GM23338 (cell line): ENCODE data around the gene NUBPL. TPM values are rescaled to one million over a fixed set of nuclear protein-coding genes. Genes with fewer than 3 reads are reported as not detected.

ENCODE experiments used
- ATAC-seq: fragments of 200-7000 bp; cut with Tn5 transposase; 3 replicates; pipeline ENCODE4 v1.9.1; 2020
- DNase-seq: peaks from one replicate; pipeline ENCODE4 v3.0.0-alpha.2; 2015; ENCODE audit warnings: low spot score
- H2AFZ ChIP-seq: fragments of 200-600 bp; sonication (generic); 2 replicates; pipeline ENCODE4 v1.8.0; 2016; ENCODE audit warnings: antibody characterized with exemption, mild to moderate bottlenecking, moderate library complexity
- H3F3A ChIP-seq: fragments of 200-600 bp; sonication (generic); replicated peaks from 2 replicates; pipeline ENCODE4 v1.8.0; 2017; ENCODE audit warnings: antibody characterized with exemption, mixed run types, low read depth
- H3K27ac ChIP-seq: fragments of 200-600 bp; sonication (generic); 2 replicates; pipeline ENCODE4 v1.6.1; 2016; ENCODE audit warnings: low read depth
- H3K27me3 ChIP-seq: fragments of 200-600 bp; sonication (generic); 2 replicates; pipeline ENCODE4 v1.8.0; 2016; ENCODE audit warnings: mild to moderate bottlenecking, mixed run types, moderate library complexity; ENCODE audit not compliant: insufficient read depth
- H3K36me3 ChIP-seq: fragments of 200-600 bp; sonication (generic); 2 replicates; pipeline ENCODE4 v1.8.0; 2016; ENCODE audit warnings: mild to moderate bottlenecking; ENCODE audit not compliant: insufficient read depth
- H3K4me1 ChIP-seq: fragments of 200-600 bp; sonication (generic); 2 replicates; pipeline ENCODE4 v1.8.0; 2016; ENCODE audit warnings: mild to moderate bottlenecking, moderate library complexity; ENCODE audit not compliant: insufficient read depth
- H3K4me2 ChIP-seq: fragments of 200-600 bp; sonication (generic); 2 replicates; pipeline ENCODE4 v1.7.1; 2017; ENCODE audit warnings: mixed run types
- H3K4me3 ChIP-seq: fragments of 200-600 bp; sonication (generic); 2 replicates; pipeline ENCODE4 v1.6.1; 2016; ENCODE audit warnings: mixed run types
- H3K79me2 ChIP-seq: fragments of 200-600 bp; sonication (generic); replicated peaks from 2 replicates; pipeline ENCODE4 v1.8.0; 2017; ENCODE audit warnings: mild to moderate bottlenecking; ENCODE audit not compliant: insufficient read depth
- H3K9me2 ChIP-seq: fragments of 200-600 bp; sonication (generic); 2 replicates; pipeline ENCODE4 v1.8.0; 2017; ENCODE audit not compliant: insufficient read depth
- H4K20me1 ChIP-seq: fragments of 200-600 bp; sonication (generic); replicated peaks from 2 replicates; pipeline ENCODE4 v1.8.0; 2017; ENCODE audit warnings: mild to moderate bottlenecking; ENCODE audit not compliant: insufficient read depth
- H3K27ac Mint-ChIP-seq: 2 replicates; pipeline ENCODE4 v1.8.0; 2020; ENCODE audit warnings: inconsistent platforms, mild to moderate bottlenecking, moderate library complexity, mixed read lengths
- H3K27me3 Mint-ChIP-seq: 3 replicates; pipeline ENCODE4 v1.8.0; 2022; ENCODE audit warnings: low read depth, mild to moderate bottlenecking, moderate library complexity, mixed read lengths, inconsistent platforms; ENCODE audit not compliant: insufficient read depth, poor library complexity
- H3K36me3 Mint-ChIP-seq: 3 replicates; pipeline ENCODE4 v1.8.0; 2021; ENCODE audit warnings: low read depth, mild to moderate bottlenecking, inconsistent platforms, moderate library complexity, mixed read lengths
- H3K4me1 Mint-ChIP-seq: 3 replicates; pipeline ENCODE4 v1.8.0; 2020; ENCODE audit warnings: mild to moderate bottlenecking, inconsistent platforms, mixed read lengths
- H3K4me3 Mint-ChIP-seq: 3 replicates; pipeline ENCODE4 v1.8.0; 2021; ENCODE audit warnings: moderate library complexity, mild to moderate bottlenecking, inconsistent platforms, mixed read lengths
- H3K9me3 Mint-ChIP-seq: 3 replicates; pipeline ENCODE4 v1.8.0; 2020; ENCODE audit warnings: moderate library complexity, mild to moderate bottlenecking, inconsistent platforms, mixed read lengths
- EZH2 ChIP-seq: fragments of 200-600 bp; sonication (generic); IDR thresholded peaks from one replicate; pipeline ENCODE4 v1.8.0; 2017; ENCODE audit warnings: antibody characterized with exemption, mild to moderate bottlenecking, low read depth; ENCODE audit not compliant: unreplicated experiment
- EZH2phosphoT487 ChIP-seq: fragments of 200-600 bp; sonication (generic); IDR thresholded peaks from one replicate; pipeline ENCODE4 v1.8.1; 2018; ENCODE audit warnings: antibody characterized with exemption; ENCODE audit not compliant: unreplicated experiment
- JUNB ChIP-seq: IDR thresholded peaks from one replicate; pipeline ENCODE4 v1.6.1; 2016; ENCODE audit warnings: antibody characterized with exemption; ENCODE audit not compliant: unreplicated experiment
- NANOG ChIP-seq: IDR thresholded peaks from 2 replicates; pipeline ENCODE4 v1.6.1; 2016; ENCODE audit warnings: antibody characterized with exemption, borderline replicate concordance
- STAT1 ChIP-seq: IDR thresholded peaks from one replicate; pipeline ENCODE4 v1.6.1; 2016; ENCODE audit warnings: antibody characterized with exemption; ENCODE audit not compliant: unreplicated experiment
- ZNF114 ChIP-seq: fragments of 250-450 bp; sonication (Bioruptor Pico); IDR thresholded peaks from 2 replicates; pipeline ENCODE4 v1.5.0; 2020; ENCODE audit warnings: mild to moderate bottlenecking, moderate library complexity
- polyA plus RNA-seq: library from polyadenylated mRNA; unstranded; fragments of >200 nt; fragmentation: Nextera tagmentation; extraction: Ambion mirVana; gene quantifications from 2 replicates; pipeline ENCODE4 v1.2.1, GENCODE V29; 2016
- total RNA-seq: library from RNA; depleted of rRNA; stranded (reverse); fragments of >200 nt; shearing (Covaris generic); gene quantifications from 2 replicates; pipeline ENCODE4 v1.2.3, GENCODE V29; 2014
- TF ChIP-seq, protein P1 (sequence below): fragments of 250-450 bp; sonication (Bioruptor Pico); IDR thresholded peaks from 2 replicates; pipeline ENCODE4 v1.5.0; 2020; ENCODE audit warnings: mild to moderate bottlenecking, moderate library complexity

The NUBPL gene
- total and polyA plus RNA-seq, 2 experiments from 2014 or later, result 6.1 to 20.7 TPM

DNA sequence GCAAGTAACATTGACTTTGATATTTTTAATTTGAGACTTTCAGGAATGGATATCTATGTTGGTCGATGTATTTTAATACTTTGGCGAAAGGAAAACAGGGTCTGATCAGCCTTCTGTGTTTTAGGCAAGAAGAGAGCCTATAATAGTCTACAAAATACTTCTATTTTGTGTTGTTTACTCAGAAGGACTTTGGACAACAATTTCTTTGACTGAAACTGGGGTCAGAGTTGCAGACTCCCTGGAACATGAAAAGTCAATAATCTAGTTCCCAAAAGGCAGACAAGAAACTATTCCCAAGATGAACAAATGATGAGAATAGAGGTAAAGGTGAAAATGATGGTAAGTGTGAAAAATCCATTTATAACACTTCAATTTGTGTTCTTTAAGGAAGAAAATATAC lies 10.6 kb upstream of the NUBPL start (continued):
- TF ChIP-seq, protein P1, sequence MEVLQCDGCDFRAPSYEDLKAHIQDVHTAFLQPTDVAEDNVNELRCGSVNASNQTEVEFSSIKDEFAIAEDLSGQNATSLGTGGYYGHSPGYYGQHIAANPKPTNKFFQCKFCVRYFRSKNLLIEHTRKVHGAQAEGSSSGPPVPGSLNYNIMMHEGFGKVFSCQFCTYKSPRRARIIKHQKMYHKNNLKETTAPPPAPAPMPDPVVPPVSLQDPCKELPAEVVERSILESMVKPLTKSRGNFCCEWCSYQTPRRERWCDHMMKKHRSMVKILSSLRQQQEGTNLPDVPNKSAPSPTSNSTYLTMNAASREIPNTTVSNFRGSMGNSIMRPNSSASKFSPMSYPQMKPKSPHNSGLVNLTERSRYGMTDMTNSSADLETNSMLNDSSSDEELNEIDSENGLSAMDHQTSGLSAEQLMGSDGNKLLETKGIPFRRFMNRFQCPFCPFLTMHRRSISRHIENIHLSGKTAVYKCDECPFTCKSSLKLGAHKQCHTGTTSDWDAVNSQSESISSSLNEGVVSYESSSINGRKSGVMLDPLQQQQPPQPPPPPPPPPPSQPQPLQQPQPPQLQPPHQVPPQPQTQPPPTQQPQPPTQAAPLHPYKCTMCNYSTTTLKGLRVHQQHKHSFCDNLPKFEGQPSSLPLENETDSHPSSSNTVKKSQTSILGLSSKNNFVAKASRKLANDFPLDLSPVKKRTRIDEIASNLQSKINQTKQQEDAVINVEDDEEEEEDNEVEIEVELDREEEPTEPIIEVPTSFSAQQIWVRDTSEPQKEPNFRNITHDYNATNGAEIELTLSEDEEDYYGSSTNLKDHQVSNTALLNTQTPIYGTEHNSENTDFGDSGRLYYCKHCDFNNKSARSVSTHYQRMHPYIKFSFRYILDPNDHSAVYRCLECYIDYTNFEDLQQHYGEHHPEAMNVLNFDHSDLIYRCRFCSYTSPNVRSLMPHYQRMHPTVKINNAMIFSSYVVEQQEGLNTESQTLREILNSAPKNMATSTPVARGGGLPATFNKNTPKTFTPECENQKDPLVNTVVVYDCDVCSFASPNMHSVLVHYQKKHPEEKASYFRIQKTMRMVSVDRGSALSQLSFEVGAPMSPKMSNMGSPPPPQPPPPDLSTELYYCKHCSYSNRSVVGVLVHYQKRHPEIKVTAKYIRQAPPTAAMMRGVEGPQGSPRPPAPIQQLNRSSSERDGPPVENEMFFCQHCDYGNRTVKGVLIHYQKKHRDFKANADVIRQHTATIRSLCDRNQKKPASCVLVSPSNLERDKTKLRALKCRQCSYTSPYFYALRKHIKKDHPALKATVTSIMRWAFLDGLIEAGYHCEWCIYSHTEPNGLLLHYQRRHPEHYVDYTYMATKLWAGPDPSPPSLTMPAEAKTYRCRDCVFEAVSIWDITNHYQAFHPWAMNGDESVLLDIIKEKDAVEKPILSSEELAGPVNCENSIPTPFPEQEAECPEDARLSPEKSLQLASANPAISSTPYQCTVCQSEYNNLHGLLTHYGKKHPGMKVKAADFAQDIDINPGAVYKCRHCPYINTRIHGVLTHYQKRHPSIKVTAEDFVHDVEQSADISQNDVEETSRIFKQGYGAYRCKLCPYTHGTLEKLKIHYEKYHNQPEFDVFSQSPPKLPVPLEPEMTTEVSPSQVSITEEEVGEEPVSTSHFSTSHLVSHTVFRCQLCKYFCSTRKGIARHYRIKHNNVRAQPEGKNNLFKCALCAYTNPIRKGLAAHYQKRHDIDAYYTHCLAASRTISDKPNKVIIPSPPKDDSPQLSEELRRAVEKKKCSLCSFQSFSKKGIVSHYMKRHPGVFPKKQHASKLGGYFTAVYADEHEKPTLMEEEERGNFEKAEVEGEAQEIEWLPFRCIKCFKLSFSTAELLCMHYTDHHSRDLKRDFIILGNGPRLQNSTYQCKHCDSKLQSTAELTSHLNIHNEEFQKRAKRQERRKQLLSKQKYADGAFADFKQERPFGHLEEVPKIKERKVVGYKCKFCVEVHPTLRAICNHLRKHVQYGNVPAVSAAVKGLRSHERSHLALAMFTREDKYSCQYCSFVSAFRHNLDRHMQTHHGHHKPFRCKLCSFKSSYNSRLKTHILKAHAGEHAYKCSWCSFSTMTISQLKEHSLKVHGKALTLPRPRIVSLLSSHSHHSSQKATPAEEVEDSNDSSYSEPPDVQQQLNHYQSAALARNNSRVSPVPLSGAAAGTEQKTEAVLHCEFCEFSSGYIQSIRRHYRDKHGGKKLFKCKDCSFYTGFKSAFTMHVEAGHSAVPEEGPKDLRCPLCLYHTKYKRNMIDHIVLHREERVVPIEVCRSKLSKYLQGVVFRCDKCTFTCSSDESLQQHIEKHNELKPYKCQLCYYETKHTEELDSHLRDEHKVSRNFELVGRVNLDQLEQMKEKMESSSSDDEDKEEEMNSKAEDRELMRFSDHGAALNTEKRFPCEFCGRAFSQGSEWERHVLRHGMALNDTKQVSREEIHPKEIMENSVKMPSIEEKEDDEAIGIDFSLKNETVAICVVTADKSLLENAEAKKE (CRISPR knock-in tag), result no peak
- TF ChIP-seq EZH2 (no peak), STAT1 (no peak), EZH2phosphoT487 (no peak), NANOG (no peak)

DNA sequence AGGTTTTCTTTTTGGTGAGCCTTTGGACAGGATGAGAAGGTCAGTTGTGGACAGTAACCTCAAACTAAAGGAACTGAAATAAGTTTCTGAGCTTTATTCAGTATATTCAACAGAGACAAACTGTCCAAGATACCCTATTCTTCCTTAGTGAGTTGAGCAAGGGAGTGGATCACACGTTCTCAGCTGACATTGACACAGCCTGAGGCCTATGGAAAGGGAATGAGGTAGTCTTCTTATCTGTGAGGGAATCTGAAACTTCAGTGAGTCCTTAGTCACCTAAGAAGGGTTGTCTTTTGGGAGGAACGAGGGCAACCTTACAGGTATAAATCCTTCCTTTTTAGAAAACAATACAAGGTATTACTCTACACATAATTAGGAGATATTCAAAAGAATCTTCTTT lies 5.0 kb upstream of the NUBPL start:
- Histone ChIP-seq H4K20me1 (no peaks in the 10 kb centered on the region), H3K9me2 (no peaks in the 10 kb centered on the region), H3K4me3 (no peak overlapping the region), H3F3A (no peaks in the 10 kb centered on the region), H3K27ac (no peak overlapping the region), H2AFZ (no peak overlapping the region), H3K36me3 (no peaks in the 10 kb centered on the region), H3K79me2 (no peaks in the 10 kb centered on the region), H3K4me2 (no peak overlapping the region), H3K27me3 (no peaks in the 10 kb centered on the region), H3K4me1 (no peaks in the 10 kb centered on the region)
- H3K4me1 Mint-ChIP-seq, result no peaks in the 10 kb centered on the region; the same call in 2 of the 3 replicates
- peaks cover 6% of the 10 kb centered on the region; the same call in 1 of the 3 replicates for H3K9me3 Mint-ChIP-seq
- no peak for TF ChIP-seq EZH2
- TF ChIP-seq, protein P1 (CRISPR knock-in tag), result no peak
- TF ChIP-seq ZNF114 (CRISPR knock-in tag), result no peak
- TF ChIP-seq JUNB, result no peak
- DNase-seq, result no peak
- H3K36me3 Mint-ChIP-seq, result peaks cover 4% of the 10 kb centered on the region; the same call in 2 of the 3 replicates
- H3K4me3 Mint-ChIP-seq, result no peak overlapping the region
- no peak overlapping the region for H3K27ac Mint-ChIP-seq
- ATAC-seq, result no peak
- peaks cover 6% of the 10 kb centered on the region for H3K27me3 Mint-ChIP-seq
